ENCODE measurements around the gene SAMHD1.
"Not testable (repeated sequence)": the region's sequence is repeated elsewhere in the genome, so short reads cannot be mapped to it uniquely, and the experiment has no call there.

- not testable (repeated sequence) for TF ChIP-seq CTCF, POLR2AphosphoS5, POLR2A, EP300 (IDR thresholded peaks at IDR 0.05)
These were observed 45.4 kb downstream of the SAMHD1 start for GRCh38 chr20:36906086-36906485.
